ENCODE measurements around the gene RRAS2. TPM values are rescaled to one million over a fixed set of nuclear protein-coding genes. Genes with fewer than 3 reads are reported as not detected.

Gene RRAS2
- total RNA-seq, 4 donors from 2014 or later, result 51.5 to 81.4 (median 66.8) TPM

- Histone ChIP-seq H3K9me3 (no peaks in the 10 kb centered on the region), H3K27ac (no peak overlapping the region), H3K36me3 (no peaks in the 10 kb centered on the region), H3K4me1 (peaks cover 3 to 15% of the 10 kb centered on the region in 2 donors), H3K4me3 (replicated peaks in 1 of 3) (no peak overlapping the region), H3K27me3 (no peaks in the 10 kb centered on the region)
- intact Hi-C loops (cut with DNase I), result no loop called here
- no peak for DNase-seq
- TF ChIP-seq CTCF (IDR thresholded peaks at IDR 0.05) (no peak), POLR2A (IDR thresholded peaks at IDR 0.05) (no peak)
- WGBS, 2 donors, result 67 to 76% methylated on average over 1 of the region's 1 CpG
Measured at GRCh38 chr11:14310679-14311078, 48.3 kb downstream of the RRAS2 start.

- TF ChIP-seq POLR2A (IDR thresholded peaks at IDR 0.05) (no peak), CTCF (IDR thresholded peaks at IDR 0.05) (no peak)
- H3K9me3 ChIP-seq, result no peaks in the 10 kb centered on the region
- no peak overlapping the region for H3K27ac ChIP-seq
- no peaks in the 10 kb centered on the region for H3K36me3 ChIP-seq
- peaks cover 3 to 15% of the 10 kb centered on the region in 2 donors for H3K4me1 ChIP-seq
- no peak for DNase-seq
- no peaks in the 10 kb centered on the region for H3K27me3 ChIP-seq
- 86 to 92% methylated on average over 4 of the region's 4 CpGs for WGBS, 2 donors
- H3K4me3 ChIP-seq (replicated peaks in 1 of 3), result no peak overlapping the region
- intact Hi-C loops (cut with DNase I), result no loop called here
Measured at GRCh38 chr11:14309425-14310192, 49.4 kb downstream of the RRAS2 start.

GRCh38 chr11:14308897-14309387, 50.0 kb downstream of the RRAS2 start:
- Histone ChIP-seq H3K27me3 (no peaks in the 10 kb centered on the region), H3K9me3 (no peaks in the 10 kb centered on the region), H3K4me3 (replicated peaks in 1 of 3) (no peak overlapping the region), H3K4me1 (peaks cover 3 to 15% of the 10 kb centered on the region in 2 donors), H3K27ac (no peak overlapping the region), H3K36me3 (no peaks in the 10 kb centered on the region)
- 78 to 96% methylated on average over 1 of the region's 1 CpG for WGBS, 2 donors
- no peak for DNase-seq
- TF ChIP-seq CTCF (IDR thresholded peaks at IDR 0.05), result no peak
- no peak for TF ChIP-seq POLR2A (IDR thresholded peaks at IDR 0.05)
- intact Hi-C loops (cut with DNase I), result no loop called here

GRCh38 chr11:14308114-14308896, 50.7 kb downstream of the RRAS2 start:
- DNase-seq, result no peak
- Histone ChIP-seq H3K36me3 (no peaks in the 10 kb centered on the region), H3K9me3 (no peaks in the 10 kb centered on the region), H3K4me3 (replicated peaks in 1 of 3) (no peak overlapping the region), H3K4me1 (peaks cover 3 to 15% of the 10 kb centered on the region in 2 donors), H3K27ac (no peak overlapping the region), H3K27me3 (no peaks in the 10 kb centered on the region)
- peak in 4 of 6 experiments; percentile 19 to 52 (median 48) for TF ChIP-seq CTCF (IDR thresholded peaks at IDR 0.05)
- TF ChIP-seq POLR2A (IDR thresholded peaks at IDR 0.05), result no peak
- intact Hi-C loops (cut with DNase I), result no loop called here
- WGBS, 2 donors, result 42 to 44% methylated on average over 5 of the region's 5 CpGs

GRCh38 chr11:14306481-14306880, 52.5 kb downstream of the RRAS2 start:
- intact Hi-C loops (cut with DNase I), result no loop called here
- H3K36me3 ChIP-seq, result no peaks in the 10 kb centered on the region
- TF ChIP-seq CTCF (IDR thresholded peaks at IDR 0.05) (no peak), POLR2A (IDR thresholded peaks at IDR 0.05) (no peak)
- H3K9me3 ChIP-seq, result no peaks in the 10 kb centered on the region
- no peak for DNase-seq
- no peaks in the 10 kb centered on the region for H3K27me3 ChIP-seq
- WGBS, 2 donors, result 100% methylated on average over 1 of the region's 1 CpG
- H3K4me1 ChIP-seq, result peaks cover 3 to 15% of the 10 kb centered on the region in 2 donors
- no peak overlapping the region for H3K27ac ChIP-seq
- H3K4me3 ChIP-seq (replicated peaks in 1 of 3), result no peak overlapping the region
